SK-N-SH treated with all-trans-retinoic acid at 6 μM for 48 hours (cell line): ENCODE measurements around the gene RRBP1.

Experiments
- ARNTL ChIP-seq: fragments of 450-650 bp; formaldehyde crosslinking; IDR thresholded peaks from 2 replicates; pipeline ENCODE4 v1.5.0; 2020; ENCODE audit warnings: low read depth, mild to moderate bottlenecking, moderate library complexity, borderline replicate concordance
- BACH2 ChIP-seq: fragments of 250-450 bp; sonication (Bioruptor Pico); IDR thresholded peaks from 2 replicates; pipeline ENCODE4 v1.9.0; 2021; ENCODE audit warnings: mild to moderate bottlenecking, borderline replicate concordance
- CSDC2 ChIP-seq: fragments of 250-450 bp; sonication (Bioruptor Pico); IDR thresholded peaks from 2 replicates; pipeline ENCODE4 v1.5.0; 2020; ENCODE audit warnings: mild to moderate bottlenecking, moderate library complexity
- ESRRG ChIP-seq: fragments of 250-450 bp; sonication (Bioruptor Pico); IDR thresholded peaks from 2 replicates; pipeline ENCODE4 v1.6.1; 2021; ENCODE audit warnings: mild to moderate bottlenecking
- ISL1 ChIP-seq: fragments of 250-450 bp; sonication (Bioruptor Pico); IDR thresholded peaks from 2 replicates; pipeline ENCODE4 v2.1.2; 2022; ENCODE audit warnings: mild to moderate bottlenecking, moderate library complexity
- POU6F1 ChIP-seq: fragments of 250-450 bp; sonication (Bioruptor Pico); IDR thresholded peaks from 2 replicates; pipeline ENCODE4 v1.8.0; 2021; ENCODE audit warnings: low read depth, mild to moderate bottlenecking, moderate library complexity, borderline replicate concordance
- RARB ChIP-seq: fragments of 250-450 bp; sonication (Bioruptor Pico); IDR thresholded peaks from 2 replicates; pipeline ENCODE4 v1.8.0; 2021; ENCODE audit warnings: mild to moderate bottlenecking, moderate library complexity
- ZFP3 ChIP-seq: fragments of 250-450 bp; sonication (Bioruptor Pico); IDR thresholded peaks from 2 replicates; pipeline ENCODE4 v1.5.0; 2020; ENCODE audit warnings: mild to moderate bottlenecking, moderate library complexity
- ZFP30 ChIP-seq: fragments of 450-650 bp; formaldehyde crosslinking; IDR thresholded peaks from 2 replicates; pipeline ENCODE4 v1.5.0; 2022; ENCODE audit warnings: mild to moderate bottlenecking, moderate library complexity
- ZNF565 ChIP-seq: fragments of 450-650 bp; formaldehyde crosslinking; conservative IDR thresholded peaks from 2 replicates; pipeline ENCODE4 v1.5.0; 2020; ENCODE audit warnings: low read depth, mild to moderate bottlenecking, moderate library complexity
- ZNF70 ChIP-seq: fragments of 450-650 bp; formaldehyde crosslinking; IDR thresholded peaks from 2 replicates; pipeline ENCODE4 v1.5.0; 2020; ENCODE audit warnings: mild to moderate bottlenecking, moderate library complexity
- TF ChIP-seq, protein P1 (sequence below): fragments of 250-450 bp; sonication (Bioruptor Pico); IDR thresholded peaks from 2 replicates; pipeline ENCODE4 v1.5.1; 2020; ENCODE audit warnings: low read depth, mild to moderate bottlenecking, moderate library complexity
- TF ChIP-seq, protein P2 (sequence below): fragments of 250-450 bp; sonication (Bioruptor Pico); IDR thresholded peaks from 2 replicates; pipeline ENCODE4 v1.5.1; 2021; ENCODE audit warnings: mild to moderate bottlenecking, moderate library complexity
- TF ChIP-seq, protein P3 (sequence below): fragments of 250-450 bp; sonication (Bioruptor Pico); IDR thresholded peaks from 2 replicates; pipeline ENCODE4 v1.8.0; 2020; ENCODE audit warnings: mild to moderate bottlenecking, moderate library complexity, borderline replicate concordance

- no peak for TF ChIP-seq BACH2 (CRISPR knock-in tag)
- TF ChIP-seq ESRRG (CRISPR knock-in tag), result no peak
- TF ChIP-seq, protein P1, sequence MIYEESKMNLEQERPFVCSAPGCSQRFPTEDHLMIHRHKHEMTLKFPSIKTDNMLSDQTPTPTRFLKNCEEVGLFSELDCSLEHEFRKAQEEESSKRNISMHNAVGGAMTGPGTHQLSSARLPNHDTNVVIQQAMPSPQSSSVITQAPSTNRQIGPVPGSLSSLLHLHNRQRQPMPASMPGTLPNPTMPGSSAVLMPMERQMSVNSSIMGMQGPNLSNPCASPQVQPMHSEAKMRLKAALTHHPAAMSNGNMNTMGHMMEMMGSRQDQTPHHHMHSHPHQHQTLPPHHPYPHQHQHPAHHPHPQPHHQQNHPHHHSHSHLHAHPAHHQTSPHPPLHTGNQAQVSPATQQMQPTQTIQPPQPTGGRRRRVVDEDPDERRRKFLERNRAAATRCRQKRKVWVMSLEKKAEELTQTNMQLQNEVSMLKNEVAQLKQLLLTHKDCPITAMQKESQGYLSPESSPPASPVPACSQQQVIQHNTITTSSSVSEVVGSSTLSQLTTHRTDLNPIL, result no peak
- peak; percentile 49; the same call in 1 of the 2 replicates for TF ChIP-seq ZNF70 (CRISPR knock-in tag)
- no peak for TF ChIP-seq RARB (CRISPR knock-in tag)
- TF ChIP-seq, protein P2, sequence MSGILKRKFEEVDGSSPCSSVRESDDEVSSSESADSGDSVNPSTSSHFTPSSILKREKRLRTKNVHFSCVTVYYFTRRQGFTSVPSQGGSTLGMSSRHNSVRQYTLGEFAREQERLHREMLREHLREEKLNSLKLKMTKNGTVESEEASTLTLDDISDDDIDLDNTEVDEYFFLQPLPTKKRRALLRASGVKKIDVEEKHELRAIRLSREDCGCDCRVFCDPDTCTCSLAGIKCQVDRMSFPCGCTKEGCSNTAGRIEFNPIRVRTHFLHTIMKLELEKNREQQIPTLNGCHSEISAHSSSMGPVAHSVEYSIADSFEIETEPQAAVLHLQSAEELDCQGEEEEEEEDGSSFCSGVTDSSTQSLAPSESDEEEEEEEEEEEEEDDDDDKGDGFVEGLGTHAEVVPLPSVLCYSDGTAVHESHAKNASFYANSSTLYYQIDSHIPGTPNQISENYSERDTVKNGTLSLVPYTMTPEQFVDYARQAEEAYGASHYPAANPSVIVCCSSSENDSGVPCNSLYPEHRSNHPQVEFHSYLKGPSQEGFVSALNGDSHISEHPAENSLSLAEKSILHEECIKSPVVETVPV (CRISPR knock-in tag), result no peak
- TF ChIP-seq ZFP3 (CRISPR knock-in tag), result no peak
- TF ChIP-seq ZNF565 (CRISPR knock-in tag), result no peak
- TF ChIP-seq ARNTL, result no peak
- TF ChIP-seq CSDC2 (CRISPR knock-in tag), result no peak
- TF ChIP-seq ISL1 (CRISPR knock-in tag), result no peak
- TF ChIP-seq POU6F1, result no peak
- TF ChIP-seq, protein P3, sequence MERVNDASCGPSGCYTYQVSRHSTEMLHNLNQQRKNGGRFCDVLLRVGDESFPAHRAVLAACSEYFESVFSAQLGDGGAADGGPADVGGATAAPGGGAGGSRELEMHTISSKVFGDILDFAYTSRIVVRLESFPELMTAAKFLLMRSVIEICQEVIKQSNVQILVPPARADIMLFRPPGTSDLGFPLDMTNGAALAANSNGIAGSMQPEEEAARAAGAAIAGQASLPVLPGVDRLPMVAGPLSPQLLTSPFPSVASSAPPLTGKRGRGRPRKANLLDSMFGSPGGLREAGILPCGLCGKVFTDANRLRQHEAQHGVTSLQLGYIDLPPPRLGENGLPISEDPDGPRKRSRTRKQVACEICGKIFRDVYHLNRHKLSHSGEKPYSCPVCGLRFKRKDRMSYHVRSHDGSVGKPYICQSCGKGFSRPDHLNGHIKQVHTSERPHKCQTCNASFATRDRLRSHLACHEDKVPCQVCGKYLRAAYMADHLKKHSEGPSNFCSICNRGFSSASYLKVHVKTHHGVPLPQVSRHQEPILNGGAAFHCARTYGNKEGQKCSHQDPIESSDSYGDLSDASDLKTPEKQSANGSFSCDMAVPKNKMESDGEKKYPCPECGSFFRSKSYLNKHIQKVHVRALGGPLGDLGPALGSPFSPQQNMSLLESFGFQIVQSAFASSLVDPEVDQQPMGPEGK (CRISPR knock-in tag), result no peak
- TF ChIP-seq ZFP30 (CRISPR knock-in tag), result no peak
These were observed 45.3 kb downstream of the RRBP1 start for GRCh38 chr20:17636523-17637412.
